NOMO-1 treated with dmso at 0.1 percent for 144 hours (cell line): ENCODE data around the gene HOXD1.

Experiments used
- DNase-seq: peaks from one replicate; lab custom pipeline; 2025; ENCODE audit not compliant: unreplicated experiment; lab: John Stamatoyannopoulos, UW

The HOXD1 gene

GRCh38 chr2:176187899-176188773 lies at the start of gene HOXD1:
Gene HOXD1 (plus strand): TSS chr2:176188668. CDS start chr2:176188802, 134 bp downstream.
- DNase-seq, result no peak

DNA sequence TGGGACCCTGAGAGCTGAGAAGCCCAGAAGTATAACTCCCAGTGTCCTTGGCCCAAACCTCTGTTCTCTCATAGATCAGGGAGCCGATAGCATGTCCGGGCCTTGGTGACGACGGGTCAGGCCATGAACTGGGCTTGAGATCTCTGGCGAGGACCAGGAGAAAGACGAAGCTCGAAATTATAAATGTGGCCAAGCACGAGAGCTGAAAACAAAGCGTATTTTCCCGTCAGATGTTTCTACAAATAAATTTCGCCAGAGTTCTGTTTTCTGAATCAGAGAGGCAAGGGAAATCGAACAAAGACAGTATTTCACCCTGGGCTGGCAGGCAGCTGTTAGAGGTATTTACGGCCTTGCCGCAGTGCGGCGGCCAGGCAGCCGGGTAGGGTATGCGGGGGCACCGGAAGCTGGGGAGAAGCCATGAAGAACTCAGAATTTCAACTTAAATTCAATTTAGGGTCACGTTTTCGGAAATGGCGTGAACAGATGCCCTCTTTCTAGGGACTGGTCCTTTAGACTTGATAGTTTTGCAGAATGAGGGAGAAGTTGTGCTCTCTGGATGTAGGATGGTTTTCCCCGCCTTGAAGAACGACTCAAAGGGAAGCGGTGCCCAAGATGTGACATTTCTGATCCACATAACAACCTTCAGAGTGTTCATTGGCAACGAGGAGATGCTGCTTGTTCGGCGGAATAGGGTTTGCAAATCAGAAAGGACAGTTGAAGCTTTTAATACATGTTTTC lies 49.4 kb upstream of the HOXD1 start:
- DNase-seq, result no peak

- DNase-seq, result no peak
Observed at GRCh38 chr2:176139661-176140512, 48.6 kb upstream of the HOXD1 start.

- DNase-seq, result peak; percentile 29
Observed at GRCh38 chr2:176140513-176141317, 47.8 kb upstream of the HOXD1 start.

DNA sequence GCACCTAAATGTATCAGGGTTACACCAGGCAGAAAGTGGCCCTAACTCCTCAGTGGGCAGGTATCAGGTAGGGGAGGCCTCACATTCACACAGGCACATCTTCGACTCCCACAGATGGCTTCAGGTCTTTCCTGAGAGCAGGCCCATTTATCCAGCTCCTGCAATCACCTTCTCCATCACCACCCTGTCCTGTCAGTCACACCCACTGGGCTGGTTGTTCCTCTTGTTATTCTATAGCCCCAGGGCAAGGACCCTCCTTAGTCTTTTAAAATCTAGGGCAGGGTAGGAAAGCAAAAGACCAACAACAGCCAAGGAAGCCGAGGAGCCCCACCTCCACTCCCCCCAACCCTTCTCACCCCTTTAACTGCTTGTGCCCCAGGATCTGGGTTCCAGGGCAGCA lies 46.2 kb upstream of the HOXD1 start:
- DNase-seq, result no peak

- DNase-seq, result no peak
Observed at GRCh38 chr2:176145085-176145969, 43.1 kb upstream of the HOXD1 start.

GRCh38 chr2:176146101-176146500 lies 42.4 kb upstream of the HOXD1 start:
- DNase-seq, result no peak

DNA sequence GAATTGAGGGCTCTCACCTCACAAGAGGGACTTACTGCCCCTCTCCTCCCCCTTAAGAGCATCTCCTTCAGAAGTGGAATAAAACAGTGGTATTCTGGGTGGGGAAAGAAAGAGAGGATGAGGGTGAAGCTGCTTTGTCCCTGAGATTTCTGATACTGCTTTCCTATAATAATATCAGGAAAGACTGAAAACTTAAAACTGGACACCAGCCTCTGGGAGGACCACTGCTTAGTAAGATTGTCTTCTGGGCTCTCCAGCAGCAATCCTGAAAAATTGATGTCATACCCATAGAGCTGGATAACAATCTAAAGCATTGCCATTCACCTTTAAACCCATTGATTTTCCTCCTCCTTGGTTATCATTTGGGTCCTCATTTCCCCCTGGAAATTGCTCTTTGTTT lies 41.8 kb upstream of the HOXD1 start:
- no peak for DNase-seq

DNA sequence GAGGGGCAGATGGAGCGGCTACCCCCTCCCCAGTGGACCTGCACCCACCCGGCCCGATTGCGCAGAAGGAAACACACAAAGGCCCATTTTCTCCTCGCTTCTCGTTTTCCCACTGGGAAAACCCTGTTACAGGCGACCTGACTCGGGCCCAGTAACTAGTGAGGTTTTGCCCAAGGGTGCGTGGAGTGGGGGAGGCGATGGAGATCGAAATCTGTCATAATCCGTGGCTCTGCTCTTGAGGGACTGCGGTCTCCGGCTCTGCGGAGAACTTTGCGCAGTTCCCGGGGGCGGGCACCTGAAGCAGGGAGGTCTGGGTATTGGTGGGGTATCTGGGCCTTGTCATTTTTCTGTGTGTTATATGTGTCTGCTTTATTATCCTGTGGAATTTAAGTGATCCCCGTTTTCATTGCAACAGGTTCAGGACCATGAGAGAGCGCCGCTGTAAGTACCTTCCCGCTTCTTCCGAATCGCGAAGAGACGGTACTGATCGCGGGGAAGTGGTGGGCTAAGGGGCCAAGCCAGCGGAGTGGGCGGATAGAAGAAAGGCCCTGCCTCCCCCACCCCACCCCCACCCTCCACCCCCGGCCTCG lies 41.2 kb upstream of the HOXD1 start:
- no peak for DNase-seq

- no peak for DNase-seq
Observed at GRCh38 chr2:176147800-176148496, 40.5 kb upstream of the HOXD1 start.

GRCh38 chr2:176148751-176149421 lies 39.6 kb upstream of the HOXD1 start:
- no peak for DNase-seq

DNA sequence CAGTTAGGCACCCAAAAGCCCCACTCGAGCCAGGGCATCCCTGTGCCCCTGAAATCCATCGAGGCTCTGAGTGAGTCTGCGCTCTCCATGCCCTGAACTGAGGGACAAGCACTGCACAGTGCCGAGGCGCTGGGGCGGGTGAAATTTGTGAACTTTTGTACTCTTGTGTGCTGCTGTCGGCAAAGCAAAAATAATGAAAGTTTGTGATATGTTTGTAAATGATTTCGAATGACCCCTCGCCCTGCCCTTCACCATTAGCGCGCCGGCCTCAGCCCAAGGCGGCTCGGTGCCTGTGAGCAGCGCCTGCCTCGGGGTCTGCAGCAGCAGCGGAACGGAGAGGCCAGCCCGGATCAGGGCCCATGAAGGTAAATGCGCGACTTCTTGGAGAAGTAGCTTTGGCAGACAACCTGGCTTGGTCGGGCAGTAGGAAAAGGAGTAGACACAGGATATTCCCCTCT lies 39.0 kb upstream of the HOXD1 start:
- DNase-seq, result no peak

DNA sequence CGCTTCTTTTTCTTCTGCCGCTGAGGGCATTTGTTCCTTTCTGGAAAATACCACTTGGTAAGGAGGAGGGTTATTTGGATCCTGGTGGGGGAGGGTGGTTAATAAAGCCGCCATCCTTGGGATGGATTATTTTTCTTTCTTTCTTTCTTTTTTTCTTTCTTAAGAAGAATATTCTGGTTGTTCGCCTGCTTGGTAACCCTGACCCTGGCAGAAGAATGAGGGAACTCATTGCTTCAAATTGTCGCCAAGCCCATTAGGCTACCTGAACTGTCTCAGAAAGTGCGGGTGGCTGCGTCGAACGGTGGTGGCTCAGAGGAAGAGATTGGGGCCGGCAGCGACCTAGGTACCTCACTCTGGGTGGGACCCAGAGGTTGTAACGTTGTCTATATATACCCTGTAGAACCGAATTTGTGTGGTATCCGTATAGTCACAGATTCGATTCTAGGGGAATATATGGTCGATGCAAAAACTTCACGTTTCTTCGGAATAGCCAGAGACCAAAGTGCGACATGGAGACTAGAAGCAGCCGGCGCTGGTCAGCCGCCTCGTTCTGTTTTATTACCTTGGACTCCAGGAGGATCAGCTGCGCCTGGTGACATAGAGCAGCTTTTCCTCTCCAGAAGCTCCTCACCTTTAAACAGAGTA lies 38.4 kb upstream of the HOXD1 start:
- DNase-seq, result no peak

DNA sequence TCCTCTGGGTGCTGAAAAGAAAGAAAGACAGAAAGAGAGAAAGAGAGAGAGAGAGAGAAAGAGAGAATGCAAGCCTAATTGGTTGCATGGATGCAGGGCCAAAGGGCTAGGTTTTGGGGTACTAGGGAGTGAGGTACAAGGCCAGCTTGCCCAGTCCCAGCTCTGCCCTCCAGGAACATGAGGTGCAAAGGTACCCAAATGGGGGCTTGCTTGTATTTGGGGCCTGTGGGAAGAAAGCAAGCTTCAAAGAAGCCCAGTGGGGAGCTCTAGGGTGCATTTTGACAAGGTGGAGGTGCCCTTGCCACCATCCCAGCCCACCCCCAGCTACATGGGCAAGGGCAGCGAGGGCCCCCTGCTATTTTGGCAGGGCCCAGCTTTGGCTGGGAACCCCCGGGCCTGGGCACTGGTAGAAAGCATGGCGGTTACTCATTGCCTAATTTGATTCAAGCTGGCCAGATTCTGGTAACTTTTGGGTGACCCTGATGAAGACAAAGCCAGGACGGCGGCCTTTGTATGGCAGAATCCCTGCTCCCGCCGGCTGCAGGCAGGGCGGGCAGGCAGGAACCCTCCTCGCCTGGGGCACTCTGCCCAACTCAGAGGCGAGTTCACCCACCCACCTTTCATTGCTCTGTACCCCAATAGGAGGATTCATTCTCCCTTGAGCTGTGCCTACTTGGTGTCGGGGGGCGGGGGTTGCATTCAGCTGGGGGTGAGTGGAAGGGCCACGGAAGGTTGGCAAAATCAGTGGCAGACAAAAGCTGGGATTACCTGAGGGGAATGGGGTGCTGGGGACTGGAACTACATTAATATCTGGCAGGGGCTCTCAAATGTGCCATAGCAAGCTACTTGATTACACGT lies 37.7 kb upstream of the HOXD1 start:
- no peak for DNase-seq

- DNase-seq, result no peak
Observed at GRCh38 chr2:176151442-176152287, 36.8 kb upstream of the HOXD1 start, which contains the start of gene HOXD4. Gene HOXD4 (plus strand): TSS chr2:176151550. CDS start chr2:176151634, 84 bp downstream.
